Effector memory CD4-positive, alpha-beta T cell (primary cell): ENCODE measurements around the gene ARF3.

Experiments
- DNase-seq, 3 donors: peaks; one replicate each; pipeline ENCODE4 v3.0.0-alpha.2; 2020
- H3K27ac ChIP-seq: 2 replicates; pipeline ENCODE4 v1.7.0; 2013; ENCODE audit warnings: mild to moderate bottlenecking, low read length, moderate library complexity; ENCODE audit not compliant: insufficient read depth, poor library complexity, severe bottlenecking
- H3K27me3 ChIP-seq: replicated peaks from 2 replicates; pipeline ENCODE4 v1.7.0; 2013; ENCODE audit warnings: mild to moderate bottlenecking, low read length; ENCODE audit not compliant: insufficient read depth, control insufficient read depth, poor library complexity, severe bottlenecking
- H3K36me3 ChIP-seq: 2 replicates; pipeline ENCODE4 v1.7.0; 2013; ENCODE audit warnings: mild to moderate bottlenecking, low read length, moderate library complexity; ENCODE audit not compliant: control insufficient read depth, insufficient read depth
- H3K4me1 ChIP-seq: 2 replicates; pipeline ENCODE4 v1.7.0; 2013; ENCODE audit warnings: low read length, mild to moderate bottlenecking; ENCODE audit not compliant: control insufficient read depth, insufficient read depth, poor library complexity, severe bottlenecking
- H3K4me3 ChIP-seq: 2 replicates; pipeline ENCODE4 v1.7.0; 2013; ENCODE audit warnings: low read length, low read depth, mild to moderate bottlenecking; ENCODE audit not compliant: insufficient read depth, poor library complexity, severe bottlenecking
- H3K9me3 ChIP-seq: 2 replicates; pipeline ENCODE4 v1.7.0; 2013; ENCODE audit warnings: mild to moderate bottlenecking, low read length, moderate library complexity; ENCODE audit not compliant: control insufficient read depth

Gene ARF3

DNA sequence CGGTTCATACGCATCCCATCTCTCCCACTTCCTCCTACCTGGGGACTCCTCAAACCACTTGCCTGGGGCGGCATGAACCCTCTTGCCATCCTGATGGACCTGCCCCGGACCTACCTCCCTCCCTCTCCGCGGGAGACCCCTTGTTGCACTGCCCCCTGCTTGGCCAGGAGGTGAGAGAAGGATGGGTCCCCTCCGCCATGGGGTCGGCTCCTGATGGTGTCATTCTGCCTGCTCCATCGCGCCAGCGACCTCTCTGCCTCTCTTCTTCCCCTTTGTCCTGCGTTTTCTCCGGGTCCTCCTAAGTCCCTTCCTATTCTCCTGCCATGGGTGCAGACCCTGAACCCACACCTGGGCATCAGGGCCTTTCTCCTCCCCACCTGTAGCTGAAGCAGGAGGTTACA, 24.5 kb upstream of the ARF3 start:
- no peaks in the 10 kb centered on the region for H3K9me3 ChIP-seq
- no peak overlapping the region for H3K27ac ChIP-seq
- H3K36me3 ChIP-seq: no peaks in the 10 kb centered on the region
- DNase-seq: no peak
- H3K4me1 ChIP-seq: peaks cover 43% of the 10 kb centered on the region
- H3K27me3 ChIP-seq: peaks cover 3% of the 10 kb centered on the region
- H3K4me3 ChIP-seq: peak overlapping the region; percentile 56

GRCh38 chr12:48980953-48981756, 23.9 kb upstream of the ARF3 start:
- Histone ChIP-seq H3K36me3 (no peaks in the 10 kb centered on the region), H3K4me1 (peaks cover 43% of the 10 kb centered on the region), H3K27ac (peak overlapping the region; percentile 33), H3K4me3 (peak overlapping the region; percentile 56), H3K9me3 (no peaks in the 10 kb centered on the region), H3K27me3 (peaks cover 3% of the 10 kb centered on the region)
- DNase-seq: peak; percentile 47 to 48 (median 47)

DNA sequence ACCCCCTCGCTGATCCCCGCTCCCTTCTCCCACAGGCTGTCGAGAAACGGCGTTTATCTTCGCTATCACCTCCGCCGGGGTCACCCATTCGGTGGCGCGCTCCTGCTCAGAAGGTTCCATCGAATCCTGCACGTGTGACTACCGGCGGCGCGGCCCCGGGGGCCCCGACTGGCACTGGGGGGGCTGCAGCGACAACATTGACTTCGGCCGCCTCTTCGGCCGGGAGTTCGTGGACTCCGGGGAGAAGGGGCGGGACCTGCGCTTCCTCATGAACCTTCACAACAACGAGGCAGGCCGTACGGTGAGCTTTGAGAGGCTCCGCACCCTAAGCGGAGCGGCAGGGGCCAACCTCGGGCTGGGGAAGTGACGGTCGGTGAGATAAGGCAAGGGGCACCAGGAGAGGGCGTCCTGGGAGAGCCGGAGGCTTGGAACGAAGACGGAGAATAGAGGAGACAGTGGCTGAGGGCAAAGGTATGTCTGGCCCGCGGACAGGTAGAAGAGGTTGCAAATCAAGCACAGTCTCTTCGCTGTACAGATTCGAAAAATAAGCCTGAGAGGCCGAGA, 23.2 kb upstream of the ARF3 start:
- peaks cover 43% of the 10 kb centered on the region for H3K4me1 ChIP-seq
- peak overlapping the region; percentile 56 for H3K4me3 ChIP-seq
- H3K27ac ChIP-seq: peak overlapping the region; percentile 33
- no peaks in the 10 kb centered on the region for H3K9me3 ChIP-seq
- peaks cover 3% of the 10 kb centered on the region for H3K27me3 ChIP-seq
- no peaks in the 10 kb centered on the region for H3K36me3 ChIP-seq
- DNase-seq: peak; percentile 19 to 23 (median 21)

- Histone ChIP-seq H3K4me3 (peak overlapping the region; percentile 56), H3K36me3 (no peaks in the 10 kb centered on the region), H3K27me3 (peaks cover 3% of the 10 kb centered on the region), H3K27ac (peak overlapping the region; percentile 33), H3K4me1 (peaks cover 43% of the 10 kb centered on the region), H3K9me3 (no peaks in the 10 kb centered on the region)
- peak; percentile 28 to 43 (median 32) for DNase-seq
These were observed 22.5 kb upstream of the ARF3 start for GRCh38 chr12:48979602-48980388.

- Histone ChIP-seq H3K36me3 (no peaks in the 10 kb centered on the region), H3K27ac (peak overlapping the region; percentile 30), H3K4me3 (peak overlapping the region; percentile 56), H3K27me3 (peaks cover 8% of the 10 kb centered on the region), H3K9me3 (no peaks in the 10 kb centered on the region), H3K4me1 (peaks cover 43% of the 10 kb centered on the region)
- DNase-seq: no peak
These were observed 21.7 kb upstream of the ARF3 start for GRCh38 chr12:48978741-48979601.

DNA sequence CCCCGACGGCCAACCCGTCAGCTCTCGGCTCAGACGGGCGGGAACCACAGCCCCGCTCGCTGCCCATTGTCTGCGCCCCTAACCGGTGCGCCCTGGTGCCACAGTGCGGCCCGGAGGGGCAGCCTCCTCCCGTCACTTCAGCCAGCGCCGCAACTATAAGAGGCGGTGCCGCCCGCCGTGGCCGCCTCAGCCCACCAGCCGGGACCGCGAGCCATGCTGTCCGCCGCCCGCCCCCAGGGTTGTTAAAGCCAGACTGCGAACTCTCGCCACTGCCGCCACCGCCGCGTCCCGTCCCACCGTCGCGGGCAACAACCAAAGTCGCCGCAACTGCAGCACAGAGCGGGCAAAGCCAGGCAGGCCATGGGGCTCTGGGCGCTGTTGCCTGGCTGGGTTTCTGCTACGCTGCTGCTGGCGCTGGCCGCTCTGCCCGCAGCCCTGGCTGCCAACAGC, 21.0 kb upstream of the ARF3 start, which contains the start of gene WNT1:
TSS of gene WNT1 (plus strand) at position 32 of the 450 bp plus-strand sequence. CDS start at position 361, 329 bp downstream.
- Histone ChIP-seq H3K4me3 (peak within 1 kb of the TSS; percentile 56), H3K27ac (peak within 1 kb of the TSS; percentile 30), H3K4me1 (peaks cover 43% of the 10 kb centered on the region), H3K27me3 (peaks cover 14% of the 10 kb centered on the region), H3K36me3 (no peaks in the 10 kb centered on the region), H3K9me3 (no peaks in the 10 kb centered on the region)
- DNase-seq: peak in 1 of 3 donors; percentile 11

DNA sequence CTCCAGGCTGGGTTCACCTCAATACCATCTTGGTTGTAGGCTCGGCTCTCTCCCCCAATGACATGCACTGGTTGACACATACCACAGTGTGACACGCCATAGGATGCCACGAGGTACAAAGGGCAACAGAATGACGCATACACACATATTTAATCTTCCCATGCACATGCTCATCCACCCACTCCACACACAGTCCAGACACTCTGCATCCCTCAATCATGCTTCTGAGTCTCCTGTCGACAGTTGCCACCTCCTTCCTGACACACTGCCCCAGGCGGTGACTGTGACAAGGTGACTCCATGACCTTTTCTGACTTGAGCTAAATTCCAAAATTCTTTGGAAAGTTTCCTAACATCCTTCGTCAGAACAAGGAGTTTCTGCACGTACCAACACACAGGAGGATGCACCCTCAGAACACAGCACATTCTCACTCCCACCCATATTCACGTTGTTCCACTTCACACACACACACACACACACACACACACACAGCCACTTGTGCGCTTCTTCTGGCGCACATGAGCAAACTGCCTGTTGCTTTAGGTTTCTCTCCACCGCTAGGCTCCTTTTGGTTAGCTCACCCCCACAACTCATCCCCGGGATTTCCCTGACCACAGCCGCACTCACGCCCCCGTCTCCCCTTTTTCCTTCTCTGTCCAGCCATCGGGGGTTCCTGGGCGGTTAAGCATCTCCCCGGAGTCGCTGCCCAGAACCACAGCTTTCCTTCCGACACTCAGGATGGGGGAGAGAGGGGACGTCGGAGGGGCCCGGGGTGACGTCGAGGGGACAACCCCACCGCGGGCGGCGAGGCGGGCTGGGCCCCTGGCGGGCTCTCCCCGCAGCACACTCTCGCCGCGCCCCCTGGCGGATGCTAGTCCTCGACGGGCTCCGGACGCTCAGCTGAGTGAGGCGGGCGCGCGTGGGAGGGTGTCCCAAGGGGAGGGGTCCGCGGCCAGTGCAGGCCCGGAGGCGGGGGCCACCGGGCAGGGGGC, 20.3 kb upstream of the ARF3 start:
- Histone ChIP-seq H3K4me1 (peaks cover 44% of the 10 kb centered on the region), H3K27ac (no peak overlapping the region), H3K36me3 (no peaks in the 10 kb centered on the region), H3K9me3 (no peaks in the 10 kb centered on the region), H3K4me3 (peak overlapping the region; percentile 56), H3K27me3 (peaks cover 22% of the 10 kb centered on the region)
- DNase-seq: peak; percentile 76 to 85 (median 78)

GRCh38 chr12:48973941-48974673, 16.8 kb upstream of the ARF3 start:
- peaks cover 39% of the 10 kb centered on the region for H3K27me3 ChIP-seq
- peaks cover 49% of the 10 kb centered on the region for H3K4me1 ChIP-seq

More at GRCh38 chr12:48973941-48974673, 16.8 kb upstream of the ARF3 start:
- H3K4me3 ChIP-seq: no peak overlapping the region
- no peak overlapping the region for H3K27ac ChIP-seq
- H3K9me3 ChIP-seq: no peaks in the 10 kb centered on the region
- H3K36me3 ChIP-seq: no peaks in the 10 kb centered on the region
- peak in 1 of 3 donors; percentile 24 for DNase-seq
